Measurements from ENCODE around the gene SARNP.

GRCh38 chr12:55771736-55772135 is 45.8 kb downstream of the SARNP start:
- TF ChIP-seq POLR2AphosphoS5 (IDR thresholded peaks at IDR 0.05; ENCODE audit: low read depth, low read length) (no peak), TAF1 (IDR thresholded peaks at IDR 0.05; ENCODE audit: borderline replicate concordance, insufficient read depth, low read length) (no peak), SIN3A (IDR thresholded peaks at IDR 0.05; ENCODE audit: borderline replicate concordance, insufficient read depth, low read length) (no peak)
- TF ChIP-seq, protein P1, sequence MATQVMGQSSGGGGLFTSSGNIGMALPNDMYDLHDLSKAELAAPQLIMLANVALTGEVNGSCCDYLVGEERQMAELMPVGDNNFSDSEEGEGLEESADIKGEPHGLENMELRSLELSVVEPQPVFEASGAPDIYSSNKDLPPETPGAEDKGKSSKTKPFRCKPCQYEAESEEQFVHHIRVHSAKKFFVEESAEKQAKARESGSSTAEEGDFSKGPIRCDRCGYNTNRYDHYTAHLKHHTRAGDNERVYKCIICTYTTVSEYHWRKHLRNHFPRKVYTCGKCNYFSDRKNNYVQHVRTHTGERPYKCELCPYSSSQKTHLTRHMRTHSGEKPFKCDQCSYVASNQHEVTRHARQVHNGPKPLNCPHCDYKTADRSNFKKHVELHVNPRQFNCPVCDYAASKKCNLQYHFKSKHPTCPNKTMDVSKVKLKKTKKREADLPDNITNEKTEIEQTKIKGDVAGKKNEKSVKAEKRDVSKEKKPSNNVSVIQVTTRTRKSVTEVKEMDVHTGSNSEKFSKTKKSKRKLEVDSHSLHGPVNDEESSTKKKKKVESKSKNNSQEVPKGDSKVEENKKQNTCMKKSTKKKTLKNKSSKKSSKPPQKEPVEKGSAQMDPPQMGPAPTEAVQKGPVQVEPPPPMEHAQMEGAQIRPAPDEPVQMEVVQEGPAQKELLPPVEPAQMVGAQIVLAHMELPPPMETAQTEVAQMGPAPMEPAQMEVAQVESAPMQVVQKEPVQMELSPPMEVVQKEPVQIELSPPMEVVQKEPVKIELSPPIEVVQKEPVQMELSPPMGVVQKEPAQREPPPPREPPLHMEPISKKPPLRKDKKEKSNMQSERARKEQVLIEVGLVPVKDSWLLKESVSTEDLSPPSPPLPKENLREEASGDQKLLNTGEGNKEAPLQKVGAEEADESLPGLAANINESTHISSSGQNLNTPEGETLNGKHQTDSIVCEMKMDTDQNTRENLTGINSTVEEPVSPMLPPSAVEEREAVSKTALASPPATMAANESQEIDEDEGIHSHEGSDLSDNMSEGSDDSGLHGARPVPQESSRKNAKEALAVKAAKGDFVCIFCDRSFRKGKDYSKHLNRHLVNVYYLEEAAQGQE (IDR thresholded peaks at IDR 0.05; ENCODE audit: insufficient read depth in 1 of 2, low read depth in 2 of 2, low read length in 2 of 2), result no peak
